K562 (cell line): ENCODE results near the gene TTC16. TPM values are rescaled to one million over a fixed set of nuclear protein-coding genes. Genes with fewer than 3 reads are reported as not detected.

Experiments used
- ATAC-seq: fragments of 200-7000 bp; cut with Tn5 transposase; 3 replicates; pipeline ENCODE4 v1.9.1; 2020; ENCODE audit warnings: moderate library complexity
- BruUV-seq: library from RNA; stranded (reverse); fragments of 400-500 nt; replicated peaks from 2 replicates; lab custom pipeline; 2021; lab: Mats Ljungman, UMichigan
- CTCF ChIA-PET: fragments of 300-600 bp; formaldehyde crosslinking; extraction: SDS; loops from one replicate; lab custom pipeline; 2021; ENCODE audit warnings: low intra/inter-chr PET ratio; lab: Yijun Ruan, JAX
- POLR2A ChIA-PET: fragments of 300-600, 350-650 bp; sonication (Branson Sonifier 250); formaldehyde crosslinking; extraction: SDS; loops from one replicate; lab custom pipeline; 2021; ENCODE audit warnings: antibody characterized with exemption, inconsistent platforms; lab: Yijun Ruan, JAX
- DNase-seq, 4 experiments: peaks; one replicate each; pipeline versions ENCODE4 v3.0.0 to v3.0.0-alpha.2; 2011 to 2018; ENCODE audit warnings: low spot score in 3 of 4, mixed read lengths in 3 of 4; ENCODE audit errors: extremely low read depth in 1 of 4
- FAIRE-seq: peaks from 2 replicates; lab custom pipeline; 2011; peaks lifted over from hg19 to GRCh38; lab: Jason Lieb, UNC
- H2AFZ ChIP-seq: 2 replicates; pipeline ENCODE4 v1.6.0; 2011; ENCODE audit warnings: low read depth, low read length, control low read depth, inconsistent platforms
- H3K27ac ChIP-seq: fragments of 200-600 bp; 3 replicates; pipeline ENCODE4 v1.8.0; 2011; ENCODE audit warnings: low read depth, mild to moderate bottlenecking, control low read depth, inconsistent platforms, low read length, moderate library complexity, mixed read lengths; ENCODE audit errors: extremely low read depth
- H3K27me3 ChIP-seq, 2 experiments: fragments of 300-600 bp in 1 of 2; 2 replicates in 1 of 2; 3 replicates in 1 of 2; pipeline versions ENCODE4 v1.6.0 to v1.8.0; 2011; ENCODE audit warnings: inconsistent platforms in 2 of 2, low read length in 2 of 2, mild to moderate bottlenecking in 1 of 2, mixed read lengths in 1 of 2, moderate library complexity in 1 of 2; ENCODE audit not compliant: control insufficient read depth in 2 of 2, insufficient read depth in 2 of 2
- H3K36me3 ChIP-seq: fragments of 300-600 bp; 3 replicates; pipeline ENCODE4 v1.8.0; 2011; ENCODE audit warnings: mild to moderate bottlenecking, low read length, inconsistent platforms; ENCODE audit not compliant: control insufficient read depth, insufficient read depth
- H3K4me1 ChIP-seq, 2 experiments: fragments of 200-600 bp in 1 of 2; replicated peaks in 1 of 2; 2 replicates in 1 of 2; 3 replicates in 1 of 2; pipeline versions ENCODE4 v1.5.1 to v1.8.0; 2011; ENCODE audit warnings: inconsistent platforms in 2 of 2, low read length in 2 of 2, mild to moderate bottlenecking in 1 of 2, mixed read lengths in 1 of 2, moderate library complexity in 1 of 2; ENCODE audit not compliant: control insufficient read depth in 2 of 2, insufficient read depth in 2 of 2
- H3K4me2 ChIP-seq: 2 replicates; pipeline ENCODE4 v1.6.1; 2011; ENCODE audit warnings: low read length, control low read depth, inconsistent platforms, mixed read lengths; ENCODE audit not compliant: insufficient read depth
- H3K4me3 ChIP-seq: fragments of 200-600 bp; sonication (generic), shearing (Covaris generic); 2 replicates; pipeline ENCODE4 v1.5.1; 2016; ENCODE audit warnings: control low read depth, inconsistent platforms
- H3K79me2 ChIP-seq: fragments of 200-600 bp; 3 replicates; pipeline ENCODE4 v1.8.0; 2011; ENCODE audit warnings: low read length, inconsistent platforms; ENCODE audit not compliant: control insufficient read depth, insufficient read depth
- H3K9ac ChIP-seq, 2 experiments: 2 replicates each; pipeline versions ENCODE4 v1.6.0 to v1.6.1; 2011; ENCODE audit warnings: low read depth in 2 of 2, low read length in 2 of 2, control low read depth in 1 of 2, inconsistent platforms in 1 of 2, mild to moderate bottlenecking in 1 of 2, mixed read lengths in 1 of 2; ENCODE audit not compliant: insufficient read depth in 1 of 2
- H3K9me1 ChIP-seq: one replicate; pipeline ENCODE4 v1.6.0; 2011; ENCODE audit warnings: inconsistent platforms, mild to moderate bottlenecking, low read length, moderate library complexity; ENCODE audit not compliant: control insufficient read depth, insufficient read depth
- H3K9me3 ChIP-seq: replicated peaks from 2 replicates; pipeline ENCODE4 v1.5.1; 2011; ENCODE audit warnings: low read depth, low read length, inconsistent platforms; ENCODE audit not compliant: control insufficient read depth, insufficient read depth
- H4K20me1 ChIP-seq: replicated peaks from 2 replicates; pipeline ENCODE4 v1.6.1; 2011; ENCODE audit warnings: low read length, inconsistent platforms, mixed read lengths; ENCODE audit not compliant: control insufficient read depth, insufficient read depth
- SPI1 ChIP-seq: IDR thresholded peaks from 2 replicates; pipeline ENCODE4 v1.6.1; 2011; ENCODE audit warnings: low read depth, low read length, control low read depth, borderline replicate concordance
- VEZF1 ChIP-seq: fragments of 200-800 bp; sonication (Bioruptor generic); IDR thresholded peaks from 2 replicates; pipeline ENCODE4 v1.6.1; 2017; ENCODE audit warnings: missing genetic modification characterization, missing compliant biosample characterization
- WGBS: fragments of 100-300 bp; shearing (Covaris generic); methylation state at CpG from one replicate; pipeline ENCODE4 v1.1.6; 2016; ENCODE audit warnings: low coverage, mixed read lengths; ENCODE audit not compliant: insufficient coverage; ENCODE audit errors: missing lambda C conversion rate; 5-methylcytosine and 5-hydroxymethylcytosine counted together
- in situ Hi-C: fragments of 300-500 bp; cut with MboI; formaldehyde crosslinking; loops from 4 replicates; pipeline ENCODE4 v1.15.0; 2018; ENCODE audit warnings: inconsistent platforms, mixed read lengths
- intact Hi-C: fragments of 100-400 bp; cut with micrococcal nuclease; formaldehyde crosslinking; loops from 2 replicates; pipeline ENCODE4 v1.14.2; 2022
- polyA plus RNA-seq, 8 experiments: library from polyadenylated mRNA; depleted of rRNA in 4 of 8; stranded (reverse) in 5 of 8; unstranded in 3 of 8; fragments of >200 nt; fragmentation: Nextera tagmentation in 2 of 8; fragmentation: Illumina TruSeq in 1 of 8; extraction: Ambion mirVana in 2 of 8; extraction: Trizol in 1 of 8; gene quantifications; 2 replicates each; pipeline versions ENCODE4 v1.2.1 to v1.2.3, GENCODE V29; 2011 to 2014; ENCODE audit warnings: inconsistent platforms in 1 of 8, missing spikeins in 1 of 8
- total RNA-seq, 7 experiments: library from RNA; depleted of rRNA in 6 of 7; stranded (reverse); fragments of >200 nt in 6 of 7; fragmentation: Illumina TruSeq in 2 of 7; extraction: Trizol in 2 of 7; gene quantifications; 2 replicates each; pipeline versions ENCODE4 v1.2.1 to v1.2.3, GENCODE V29; 2011 to 2021; ENCODE audit warnings: low replicate concordance in 1 of 7
- TF ChIP-seq, protein P1 (sequence below): fragments of 450-650 bp; formaldehyde crosslinking; IDR thresholded peaks from 2 replicates; pipeline ENCODE4 v1.4.0; 2020; ENCODE audit warnings: mild to moderate bottlenecking, moderate library complexity

Gene TTC16
- total and polyA plus RNA-seq, 9 of the 15 experiments (the other 6 are each of a cell fraction or from before 2014, with no cell fraction given): 0.11 TPM; not detected in 8

GRCh38 chr9:127697575-127697974 is 18.3 kb upstream of the TTC16 start:
- Histone ChIP-seq H3K27me3 (no peaks in the 10 kb centered on the region), H2AFZ (no peak overlapping the region), H3K4me3 (no peak overlapping the region)
- ATAC-seq: no peak
- BruUV-seq: no TSS peak
- FAIRE-seq: peak; percentile 15
- TF ChIP-seq VEZF1 (CRISPR knock-in tag): no peak
- TF ChIP-seq SPI1: peak; percentile 59; the same call in 1 of the 2 replicates
- TF ChIP-seq, protein P1, sequence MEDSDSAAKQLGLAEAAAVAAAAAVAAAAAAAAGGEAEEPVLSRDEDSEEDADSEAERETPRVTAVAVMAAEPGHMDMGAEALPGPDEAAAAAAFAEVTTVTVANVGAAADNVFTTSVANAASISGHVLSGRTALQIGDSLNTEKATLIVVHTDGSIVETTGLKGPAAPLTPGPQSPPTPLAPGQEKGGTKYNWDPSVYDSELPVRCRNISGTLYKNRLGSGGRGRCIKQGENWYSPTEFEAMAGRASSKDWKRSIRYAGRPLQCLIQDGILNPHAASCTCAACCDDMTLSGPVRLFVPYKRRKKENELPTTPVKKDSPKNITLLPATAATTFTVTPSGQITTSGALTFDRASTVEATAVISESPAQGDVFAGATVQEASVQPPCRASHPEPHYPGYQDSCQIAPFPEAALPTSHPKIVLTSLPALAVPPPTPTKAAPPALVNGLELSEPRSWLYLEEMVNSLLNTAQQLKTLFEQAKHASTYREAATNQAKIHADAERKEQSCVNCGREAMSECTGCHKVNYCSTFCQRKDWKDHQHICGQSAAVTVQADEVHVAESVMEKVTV (CRISPR knock-in tag): no peak
- TF ChIP-seq, all 486 proteins: peak for 1
- no peaks in the 10 kb centered on the region for H3K79me2 ChIP-seq
- intact Hi-C loops: no loop called here
- 55% methylated on average over 5 of the region's 5 CpGs for whole genome bisulfite sequencing
- H3K9ac ChIP-seq: no peak overlapping the region; a peak in 1 of 4 replicates
- H3K4me1 ChIP-seq: peaks cover 25 to 26% of the 10 kb centered on the region in 2 experiments
- no peaks in the 10 kb centered on the region for H3K9me1 ChIP-seq
- ChIA-PET POLR2A (interaction anchor here (0.8 to 1.1 kb wide), 2 partner anchors 13 to 23 kb away, joined by 3 read pairs; no protein-coding TSS in a partner anchor), CTCF (no interaction called here)
- H3K27ac ChIP-seq: no peak overlapping the region
- no peak overlapping the region for H3K4me2 ChIP-seq
- no peaks in the 10 kb centered on the region for H4K20me1 ChIP-seq
- no peaks in the 10 kb centered on the region for H3K36me3 ChIP-seq
- in situ Hi-C loops: no loop called here
- no peak for DNase-seq
- no peaks in the 10 kb centered on the region for H3K9me3 ChIP-seq
